B cell (primary cell): ENCODE data around the gene LIN7A. TPM values are rescaled to one million over a fixed set of nuclear protein-coding genes. Genes with fewer than 3 reads are reported as not detected.

ENCODE experiments used
- ATAC-seq: fragments of 200-7000 bp; cut with Tn5 transposase; one replicate; pipeline ENCODE4 v1.10.0; 2021; ENCODE audit warnings: low read depth, mild to moderate bottlenecking, moderate number of reproducible peaks, moderate library complexity
- CTCF ChIA-PET: fragments of 350-600 bp; sonication (Branson Sonifier 250); formaldehyde crosslinking; loops from one replicate; lab custom pipeline; 2021; ENCODE audit warnings: antibody characterized with exemption, inconsistent platforms; lab: Charles Lee
- POLR2A ChIA-PET: fragments of 350-600 bp; sonication (Branson Sonifier 250); formaldehyde crosslinking; loops from one replicate; lab custom pipeline; 2021; ENCODE audit warnings: antibody characterized with exemption; lab: Charles Lee
- DNase-seq: peaks from one replicate; pipeline ENCODE4 v3.0.0; 2013
- H2AFZ ChIP-seq: 2 replicates; pipeline ENCODE4 v1.6.1; 2012; ENCODE audit warnings: mild to moderate bottlenecking, low read depth, low read length; ENCODE audit not compliant: insufficient read depth, poor library complexity, severe bottlenecking
- H3K27ac ChIP-seq, 2 donors: 1 replicate in 1 of 2; 2 replicates in 1 of 2; pipeline ENCODE4 v1.5.1; 2012 to 2013; ENCODE audit warnings: low read length in 2 of 2, mild to moderate bottlenecking in 2 of 2, moderate library complexity in 1 of 2
- H3K27me3 ChIP-seq, 4 experiments: fragments of 200-600 bp in 1 of 4; sonication (generic) in 1 of 4; replicated peaks in 1 of 4; 1 replicate in 2 of 4; 2 replicates in 2 of 4; pipeline versions ENCODE4 v1.6.1 to v1.7.0; 2013 to 2016; ENCODE audit warnings: low read length in 3 of 4, mild to moderate bottlenecking in 2 of 4, mixed read lengths in 1 of 4, moderate library complexity in 1 of 4; ENCODE audit not compliant: insufficient read depth in 4 of 4, control insufficient read depth in 3 of 4; ENCODE audit errors: control extremely low read depth in 1 of 4
- H3K36me3 ChIP-seq, 2 experiments: replicated peaks in 1 of 2; 1 replicate in 1 of 2; 2 replicates in 1 of 2; pipeline versions ENCODE4 v1.6.1 to v1.7.1; 2013; ENCODE audit warnings: low read length in 1 of 2; ENCODE audit not compliant: insufficient read depth in 2 of 2, control insufficient read depth in 1 of 2; ENCODE audit errors: control extremely low read depth in 1 of 2, extremely low read depth in 1 of 2
- H3K4me1 ChIP-seq, 2 donors: fragments of 200-600 bp in 1 of 2; sonication (generic) in 1 of 2; 1 replicate in 1 of 2; 2 replicates in 1 of 2; pipeline versions ENCODE4 v1.5.1 to v1.6.1; 2013 to 2017; ENCODE audit warnings: low read length in 2 of 2; ENCODE audit not compliant: control insufficient read depth in 2 of 2, insufficient read depth in 2 of 2
- H3K4me2 ChIP-seq: replicated peaks from 2 replicates; pipeline ENCODE3; 2012; ENCODE audit warnings: mild to moderate bottlenecking, low read depth, low read length; ENCODE audit not compliant: poor library complexity, severe bottlenecking
- H3K4me3 ChIP-seq, 5 experiments: fragments of 200-600 bp in 1 of 5; sonication (generic) in 1 of 5; 1 replicate in 3 of 5; 2 replicates in 2 of 5; pipeline versions ENCODE4 v1.5.1 to v1.7.0; 2011 to 2016; ENCODE audit warnings: low read length in 4 of 5, mild to moderate bottlenecking in 4 of 5, low read depth in 2 of 5, control low read depth in 1 of 5, moderate library complexity in 1 of 5; ENCODE audit not compliant: insufficient read depth in 1 of 5; ENCODE audit errors: control extremely low read depth in 1 of 5, extremely low read depth in 1 of 5
- H3K79me2 ChIP-seq: fragments of 200-600 bp; sonication (generic); one replicate; pipeline ENCODE4 v1.6.0; 2016; ENCODE audit warnings: low read length; ENCODE audit not compliant: control insufficient read depth, insufficient read depth
- H3K9ac ChIP-seq: fragments of 200-600 bp; sonication (generic); 2 replicates; pipeline ENCODE4 v1.6.1; 2017; ENCODE audit warnings: mild to moderate bottlenecking, low read length, moderate library complexity
- H3K9me3 ChIP-seq, 3 donors: one replicate each; pipeline versions ENCODE4 v1.6.1 to v1.7.1; 2013; ENCODE audit warnings: low read length in 2 of 3; ENCODE audit not compliant: control insufficient read depth in 2 of 3, insufficient read depth in 1 of 3; ENCODE audit errors: control extremely low read depth in 1 of 3
- H4K20me1 ChIP-seq: 2 replicates; pipeline ENCODE4 v1.6.0; 2012; ENCODE audit warnings: mild to moderate bottlenecking, low read length; ENCODE audit not compliant: insufficient read depth, control insufficient read depth, poor library complexity, severe bottlenecking
- H3K27ac Mint-ChIP-seq: one replicate; pipeline ENCODE4 v1.8.0; 2021; ENCODE audit warnings: mixed read lengths
- H3K27me3 Mint-ChIP-seq: one replicate; pipeline ENCODE4 v1.8.0; 2021; ENCODE audit warnings: mixed read lengths
- H3K4me1 Mint-ChIP-seq: one replicate; pipeline ENCODE4 v1.8.0; 2021; ENCODE audit warnings: mixed read lengths
- H3K4me3 Mint-ChIP-seq: one replicate; pipeline ENCODE4 v1.8.0; 2021; ENCODE audit warnings: mixed read lengths
- H3K9me3 Mint-ChIP-seq: one replicate; pipeline ENCODE4 v1.8.0; 2022; ENCODE audit warnings: mixed read lengths; ENCODE audit not compliant: insufficient read depth
- CTCF ChIP-seq: fragments of 200-600 bp; IDR thresholded peaks from one replicate; pipeline ENCODE4 v1.8.0; 2022; ENCODE audit warnings: antibody characterized with exemption, mild to moderate bottlenecking
- EZH2 ChIP-seq: IDR thresholded peaks from 2 replicates; pipeline ENCODE4 v1.6.1; 2012; ENCODE audit warnings: borderline replicate concordance, low read depth, mild to moderate bottlenecking, moderate library complexity, low read length; ENCODE audit not compliant: insufficient read depth, poor library complexity, severe bottlenecking
- WGBS: methylation state at CpG from one replicate; pipeline ENCODE4 v1.1.5; 2013; ENCODE audit warnings: missing lambda C conversion rate; ENCODE audit not compliant: insufficient coverage; 5-methylcytosine and 5-hydroxymethylcytosine counted together
- intact Hi-C: fragments of 100-400 bp; cut with micrococcal nuclease; formaldehyde crosslinking; loops from one replicate; pipeline ENCODE4 v1.10.0; 2022
- polyA plus RNA-seq: library from polyadenylated mRNA; depleted of rRNA; stranded (reverse); fragments of >200 nt; gene quantifications from 2 replicates; pipeline ENCODE4 v1.2.3, GENCODE V29; 2012
- total RNA-seq, 2 donors: library from RNA; stranded (reverse); fragments of 120-200 nt in 1 of 2; gene quantifications; 1 replicate in 1 of 2; 2 replicates in 1 of 2; pipeline versions ENCODE4 v1.2.3 to v1.2.4, GENCODE V29; 2013 to 2022

Gene LIN7A
- total and polyA plus RNA-seq, 2 donors (not counting 1 experiment from before 2014, with no cell fraction given): 0.10 TPM; not detected in 1

GRCh38 chr12:80894179-80894578 is 43.6 kb downstream of the LIN7A start:
- no peak for TF ChIP-seq CTCF
- no peak for TF ChIP-seq EZH2
- WGBS: no CpG with 5 or more reads among the region's 3 CpGs
- H3K4me3 Mint-ChIP-seq: no peak overlapping the region
- no peak overlapping the region for H3K27ac Mint-ChIP-seq
- intact Hi-C loops: no loop called here
- no peaks in the 10 kb centered on the region for H3K4me1 Mint-ChIP-seq
- Histone ChIP-seq H3K27ac (no peak overlapping the region), H3K9me3 (no peaks in the 10 kb centered on the region), H3K4me2 (no peak overlapping the region), H3K36me3 (no peaks in the 10 kb centered on the region), H3K27me3 (no peaks in the 10 kb centered on the region), H3K79me2 (no peaks in the 10 kb centered on the region), H4K20me1 (no peaks in the 10 kb centered on the region), H3K9ac (no peak overlapping the region), H2AFZ (no peak overlapping the region), H3K4me1 (no peaks in the 10 kb centered on the region), H3K4me3 (no peak overlapping the region)
- ATAC-seq: no peak
- no peak for DNase-seq
- ChIA-PET POLR2A (no interaction called here), CTCF (no interaction called here)
- no peaks in the 10 kb centered on the region for H3K27me3 Mint-ChIP-seq
- peaks cover 5% of the 10 kb centered on the region for H3K9me3 Mint-ChIP-seq

GRCh38 chr12:80892597-80893445 is 44.9 kb downstream of the LIN7A start:
- H3K4me3 Mint-ChIP-seq: no peak overlapping the region
- no peaks in the 10 kb centered on the region for H3K27me3 Mint-ChIP-seq
- no peak overlapping the region for H3K4me2 ChIP-seq
- no peaks in the 10 kb centered on the region for H3K9me3 ChIP-seq
- H3K79me2 ChIP-seq: no peaks in the 10 kb centered on the region
- no peak overlapping the region for H3K27ac ChIP-seq
- no peaks in the 10 kb centered on the region for H4K20me1 ChIP-seq
- no peak overlapping the region for H3K9ac ChIP-seq
- H3K36me3 ChIP-seq: no peaks in the 10 kb centered on the region
- TF ChIP-seq CTCF (no peak), EZH2 (no peak)
- H3K4me1 Mint-ChIP-seq: no peaks in the 10 kb centered on the region
- no peak for ATAC-seq
- H3K27me3 ChIP-seq: no peaks in the 10 kb centered on the region
- no peak for DNase-seq
- no peak overlapping the region for H2AFZ ChIP-seq
- H3K9me3 Mint-ChIP-seq: peaks cover 5% of the 10 kb centered on the region
- no peaks in the 10 kb centered on the region for H3K4me1 ChIP-seq
- ChIA-PET CTCF (no interaction called here), POLR2A (no interaction called here)
- H3K27ac Mint-ChIP-seq: no peak overlapping the region
- intact Hi-C loops: no loop called here
- H3K4me3 ChIP-seq: no peak overlapping the region
- 68% methylated on average over 2 of the region's 7 CpGs for WGBS
